GM19455 (cell line): ENCODE results near the gene UBE2E2.
A peak's percentile ranks its signal among the peaks of the same experiment; 100 is the strongest.

Experiments
- ATAC-seq: cut with Tn5 transposase; IDR thresholded peaks from one replicate; pipeline ENCODE4 v1.9.1; 2021; ENCODE audit not compliant: unreplicated experiment

The UBE2E2 gene

DNA sequence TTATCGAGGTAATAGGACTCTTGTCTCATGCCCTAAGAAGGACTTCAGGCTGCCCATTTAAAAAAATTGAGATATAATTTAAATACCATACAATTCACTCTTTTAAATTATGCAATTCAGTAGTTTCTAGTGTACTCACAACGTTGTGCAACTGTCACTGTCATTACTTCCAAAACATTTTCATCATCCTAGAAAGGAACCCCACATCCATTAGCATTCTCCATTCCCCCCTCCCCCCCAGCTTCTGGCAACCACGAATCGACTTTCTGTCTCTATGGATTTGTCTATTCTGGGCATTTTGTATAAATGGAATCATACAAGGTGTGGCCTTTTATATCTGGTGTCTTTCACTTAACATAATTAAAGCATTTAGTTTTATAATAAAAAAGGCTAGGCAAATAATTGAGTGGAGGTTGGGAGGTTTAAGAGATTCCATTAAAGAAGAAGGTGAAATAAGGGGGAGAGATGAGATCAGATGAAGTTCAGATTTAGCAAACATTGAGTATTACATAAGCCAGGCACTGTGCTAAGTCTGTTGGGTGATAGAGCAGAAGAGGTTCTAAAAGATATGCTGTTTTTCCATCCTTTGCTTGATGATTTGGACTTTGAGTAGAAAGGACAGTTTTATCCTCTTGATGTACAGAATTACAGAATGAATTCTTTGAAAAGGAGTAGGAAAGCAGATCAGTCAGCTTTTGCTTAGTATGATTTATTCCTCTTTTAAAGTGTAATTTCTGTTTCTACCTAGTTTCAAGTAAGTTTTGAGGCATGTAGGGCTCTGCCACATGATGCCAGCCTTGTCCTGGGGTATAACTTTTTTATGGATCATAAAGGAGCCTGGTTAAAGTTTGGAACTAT, 36.3 kb downstream of the UBE2E2 start:
- no peak for ATAC-seq

DNA sequence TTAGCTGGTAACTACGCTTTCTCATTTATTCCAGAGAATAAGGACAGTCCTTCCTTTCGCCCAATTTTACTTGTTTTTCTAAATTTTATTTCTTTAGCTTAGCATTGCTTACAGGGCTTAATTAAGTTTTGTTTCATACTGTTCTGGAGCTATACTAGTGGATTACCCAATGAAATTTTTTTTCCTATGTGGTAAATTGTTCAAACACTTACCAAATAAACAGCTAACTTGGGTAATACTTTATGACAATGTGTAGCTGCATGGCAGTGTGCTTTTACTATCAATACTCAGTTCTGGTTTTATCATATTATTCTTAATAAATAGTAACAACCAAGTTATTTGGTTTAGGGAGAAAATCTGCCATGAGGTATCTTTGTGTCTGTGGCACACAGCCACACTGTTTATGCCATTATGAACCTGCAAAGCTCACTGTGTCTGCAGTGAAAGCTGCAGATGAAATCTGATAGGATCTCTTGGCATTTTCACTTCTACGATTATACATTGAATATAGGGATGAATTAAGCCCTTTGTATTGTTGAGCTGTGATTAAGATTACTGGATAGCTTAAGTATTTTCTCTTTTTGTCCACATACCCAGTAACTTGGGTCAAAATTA, 37.2 kb downstream of the UBE2E2 start:
- no peak for ATAC-seq

DNA sequence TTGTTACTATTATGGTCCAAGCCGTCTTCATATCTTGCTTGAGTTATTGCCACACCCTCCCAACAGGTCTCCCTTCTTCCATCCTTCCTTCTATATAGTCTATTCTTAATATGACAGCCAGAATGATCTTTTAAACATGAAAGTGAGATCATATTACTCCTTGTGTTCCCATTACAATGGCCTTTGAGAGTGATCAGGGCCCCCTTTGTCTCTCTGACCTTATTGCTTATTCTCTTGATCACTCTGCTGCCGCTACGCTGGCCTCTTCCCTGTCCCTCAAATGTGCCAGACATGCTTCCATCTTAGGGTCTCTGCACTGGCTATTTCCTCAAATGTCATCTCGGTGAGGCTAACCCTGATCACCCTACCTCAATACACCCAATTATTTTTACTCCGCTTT, 38.1 kb downstream of the UBE2E2 start:
- ATAC-seq: no peak

DNA sequence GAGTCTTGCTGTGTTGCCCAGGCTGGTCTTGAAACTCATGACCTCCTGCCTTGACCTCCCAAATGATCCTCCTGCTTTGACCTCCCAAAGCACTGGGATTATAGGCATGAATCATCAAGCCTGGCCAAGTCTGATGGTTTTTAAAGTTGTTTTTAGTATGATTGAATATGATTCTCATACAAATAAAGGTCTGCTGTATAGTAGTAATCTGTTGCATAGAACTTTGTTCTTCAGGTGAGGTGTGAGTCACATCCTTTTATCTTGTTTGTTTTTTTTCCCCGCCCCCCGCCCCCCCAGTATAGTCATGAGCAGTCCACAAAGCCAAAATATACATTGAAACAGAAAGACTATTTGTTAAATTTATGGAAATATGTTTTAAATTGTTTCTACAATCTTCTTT, 39.0 kb downstream of the UBE2E2 start:
- ATAC-seq: no peak

DNA sequence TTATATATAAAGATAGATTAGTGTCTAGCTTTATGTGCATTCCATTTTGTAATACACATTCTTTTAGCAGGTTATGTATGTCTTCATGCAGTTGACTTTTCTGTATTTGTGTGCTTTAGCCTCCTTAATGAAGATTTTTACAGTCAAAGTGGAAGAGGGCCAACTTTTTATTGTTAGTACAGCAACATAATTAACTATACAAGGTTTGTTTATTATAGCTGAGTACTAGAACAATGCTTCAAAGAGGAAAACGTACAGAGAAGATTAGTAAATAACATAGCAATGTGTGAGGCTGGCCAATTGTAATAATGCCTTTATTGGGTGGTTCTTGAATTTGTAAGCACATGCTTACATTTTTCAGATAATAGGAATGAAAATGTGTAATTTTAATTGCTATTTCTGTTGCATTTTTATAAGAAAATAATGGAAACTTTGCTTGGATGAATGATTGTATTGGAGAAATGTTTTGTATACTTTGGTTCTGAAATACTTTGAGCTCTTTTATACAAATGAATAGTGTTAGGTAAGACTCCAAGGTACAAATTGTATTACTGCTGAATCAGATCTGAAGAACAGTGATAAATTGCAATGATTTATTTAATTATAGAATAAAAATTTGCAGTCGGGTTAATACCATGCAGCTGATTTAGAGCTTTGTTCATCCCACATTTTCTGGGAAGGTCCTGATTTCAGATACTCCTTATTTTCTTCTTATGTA, 41.4 kb downstream of the UBE2E2 start:
- no peak for ATAC-seq

DNA sequence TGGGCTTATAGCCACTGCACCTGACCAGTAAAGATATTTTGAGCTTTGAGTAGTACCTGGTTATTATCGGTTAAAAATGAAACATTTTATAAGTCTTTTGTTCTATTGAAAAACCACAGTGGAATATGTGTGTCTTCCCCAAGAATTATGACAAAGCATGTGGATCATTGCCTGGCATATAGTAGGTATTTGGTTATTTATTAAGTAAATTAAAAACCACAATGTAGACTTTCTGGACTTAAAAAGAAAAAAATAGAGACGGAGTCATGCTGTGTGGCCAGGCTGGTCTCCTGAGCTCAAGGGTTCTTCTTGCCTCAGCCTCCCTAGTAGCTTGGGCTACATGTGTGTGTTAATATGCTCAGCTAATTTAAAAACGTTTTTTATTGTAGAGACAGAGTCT, 43.5 kb downstream of the UBE2E2 start:
- ATAC-seq: no peak

DNA sequence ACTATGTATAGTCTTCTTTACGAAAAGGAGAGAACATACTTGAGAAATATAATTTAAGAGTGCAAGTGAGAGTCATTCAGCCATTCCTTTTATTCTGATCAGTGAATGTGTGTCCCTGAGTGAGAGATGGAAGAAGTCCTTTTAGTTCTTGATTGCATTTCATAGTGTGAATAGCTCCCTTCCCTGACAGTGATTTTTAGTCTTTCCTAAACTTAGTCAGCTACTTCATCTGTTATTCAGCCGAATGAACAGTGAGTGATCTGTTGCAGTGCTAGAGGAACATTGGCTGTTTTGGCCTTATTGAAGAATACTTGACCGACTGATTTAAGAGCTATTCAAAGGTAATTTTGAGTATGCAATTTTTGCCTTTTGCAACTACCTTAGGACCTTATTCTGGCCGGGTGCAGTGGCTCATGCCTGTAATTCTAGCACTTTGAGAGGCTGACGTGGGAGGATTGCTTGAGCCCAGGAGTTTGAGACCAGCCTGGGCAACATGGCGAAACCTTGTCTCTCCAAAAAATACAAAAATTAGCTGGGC, 45.5 kb downstream of the UBE2E2 start:
- no peak for ATAC-seq

DNA sequence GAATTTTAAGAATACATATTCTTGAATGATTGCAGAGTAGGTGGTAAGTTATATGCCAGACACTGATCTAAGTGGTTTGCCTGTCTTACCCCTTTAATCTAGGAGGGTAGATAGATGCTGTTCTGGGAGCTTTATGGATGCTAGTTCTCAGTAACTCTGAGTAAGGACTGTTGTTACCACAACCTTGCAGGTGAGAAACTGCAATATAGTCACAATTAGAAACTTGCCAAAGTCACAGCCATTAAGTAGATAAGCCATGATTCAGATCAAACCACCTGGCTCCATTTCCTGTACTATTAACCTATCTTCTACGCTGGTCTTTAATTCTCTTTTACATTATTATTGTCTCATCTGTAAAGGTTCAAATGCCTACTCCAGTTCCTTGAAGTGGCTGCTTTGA, 46.8 kb downstream of the UBE2E2 start:
- no peak for ATAC-seq

DNA sequence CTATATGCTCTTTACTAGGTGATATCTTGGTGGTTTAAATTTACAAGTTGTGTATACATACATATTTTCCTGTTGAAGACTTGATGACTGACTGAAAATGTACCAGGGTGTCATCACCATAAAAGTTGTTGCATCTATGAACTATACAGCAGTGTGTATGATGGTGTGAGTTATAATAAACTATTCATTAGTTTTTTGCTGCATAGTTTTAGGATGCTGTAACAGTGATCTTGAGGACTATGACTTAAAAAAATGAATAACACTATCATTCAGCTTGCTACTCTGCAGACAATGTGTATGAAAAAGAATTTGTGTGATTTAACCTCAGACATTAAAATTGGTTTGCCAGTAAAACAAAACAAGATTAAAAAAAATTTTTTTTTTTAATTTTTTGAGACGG, 49.0 kb downstream of the UBE2E2 start:
- ATAC-seq: no peak

DNA sequence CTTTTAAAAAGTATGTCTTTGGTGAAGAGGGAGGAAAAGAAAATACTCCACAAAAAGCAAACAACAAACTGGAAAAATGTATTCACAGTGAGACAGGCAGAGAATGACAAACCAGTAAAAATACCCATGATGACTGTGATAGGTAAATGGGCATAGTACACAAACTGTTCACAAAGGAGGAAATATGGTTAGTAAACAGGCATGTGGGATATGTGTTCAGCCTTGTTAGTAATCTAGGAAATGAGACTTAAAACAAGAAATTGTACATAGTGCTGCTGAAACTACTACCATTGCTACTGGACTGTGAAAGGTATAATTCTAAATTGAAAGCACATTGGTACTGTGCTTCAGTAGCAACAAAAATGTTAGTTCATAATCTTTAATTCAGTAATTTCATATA, 50.1 kb downstream of the UBE2E2 start:
- peak; percentile 72 for ATAC-seq

DNA sequence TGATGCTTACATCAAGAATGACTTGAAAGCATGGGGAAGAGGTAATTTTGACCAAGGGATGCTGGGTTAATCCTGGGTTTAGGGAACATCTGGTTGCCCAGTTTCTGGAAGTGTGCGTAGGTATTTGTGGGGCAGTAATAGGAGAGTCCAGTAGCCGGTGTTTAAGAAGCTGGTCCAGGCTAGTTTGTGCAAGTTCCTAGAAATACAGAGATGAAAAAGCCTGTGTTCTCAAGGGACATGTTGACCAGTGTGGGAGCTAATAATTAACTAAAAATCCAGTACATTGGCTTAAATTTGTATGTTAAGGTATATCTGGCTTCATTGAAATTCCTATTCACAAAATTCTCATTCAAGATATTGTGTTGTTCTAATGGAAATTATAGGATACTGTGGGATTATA, 51.2 kb downstream of the UBE2E2 start:
- no peak for ATAC-seq

DNA sequence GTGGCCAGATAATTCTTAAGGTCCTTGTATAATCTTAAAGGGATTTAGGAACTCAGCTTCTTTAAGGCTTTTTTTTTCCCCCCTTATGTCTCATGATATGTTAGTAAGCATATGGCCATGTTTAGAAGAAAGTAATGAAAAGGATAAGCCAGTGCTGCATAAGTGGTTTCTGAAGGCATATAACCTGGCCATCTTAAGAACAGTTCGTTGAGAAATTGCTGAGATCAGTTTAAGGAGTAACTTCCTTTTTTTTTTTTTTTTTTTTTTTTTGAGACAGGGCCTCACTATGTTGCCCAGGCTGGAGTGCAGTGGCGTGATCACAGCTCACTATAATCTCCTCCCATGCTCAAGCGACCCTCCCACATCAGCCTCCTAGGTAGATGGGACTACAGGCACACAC, 51.7 kb downstream of the UBE2E2 start:
- no peak for ATAC-seq

DNA sequence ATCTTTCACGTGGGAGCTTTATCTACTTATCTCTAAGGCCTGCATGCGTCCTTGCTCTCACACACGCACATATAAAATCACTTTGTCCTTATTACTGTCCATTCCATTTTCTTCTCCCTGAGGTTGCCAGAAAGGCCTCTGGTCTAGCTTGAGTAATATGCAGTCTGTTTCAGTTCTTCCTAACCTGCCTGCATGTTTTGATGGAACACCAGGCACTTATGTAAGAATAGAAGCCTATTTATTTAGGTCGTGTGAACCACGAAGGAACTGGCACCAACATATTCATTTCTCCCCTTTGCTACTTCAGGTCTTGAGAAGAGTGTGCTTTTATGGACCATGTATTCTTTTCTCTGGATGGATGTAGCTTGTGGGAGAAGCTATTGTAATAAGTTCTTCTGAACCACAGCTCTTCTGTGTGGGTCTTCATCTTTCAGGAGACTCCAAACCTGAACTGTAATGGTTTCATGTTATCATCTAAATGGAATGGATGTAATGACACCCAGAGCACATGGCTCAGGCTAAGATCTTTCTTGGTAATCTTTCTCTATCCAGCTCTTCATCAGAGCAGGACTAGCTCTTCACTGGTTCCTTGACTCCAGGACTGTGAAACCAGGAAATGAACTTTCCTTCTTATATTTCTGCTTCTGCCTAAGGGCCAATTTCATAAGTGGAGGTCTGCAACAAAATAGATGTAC, 53.8 kb downstream of the UBE2E2 start:
- ATAC-seq: no peak

DNA sequence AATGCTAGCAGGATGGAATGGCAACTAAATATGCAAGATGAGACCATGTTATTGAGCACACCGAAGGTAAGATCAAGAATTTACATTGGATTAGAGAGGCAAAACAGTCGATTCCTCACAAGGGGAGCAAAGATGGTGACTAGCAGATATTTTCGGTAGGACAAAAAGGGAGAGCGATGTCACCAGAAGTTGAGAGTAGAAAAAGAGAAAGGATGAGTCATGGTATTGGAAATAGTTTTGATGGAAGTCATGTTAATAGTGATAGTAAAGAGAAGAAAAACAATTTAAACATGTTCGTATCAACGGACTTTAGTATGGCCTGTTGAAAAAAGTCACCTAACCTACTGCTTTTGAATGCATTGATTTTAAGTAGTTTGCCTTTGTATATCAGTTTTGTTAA, 55.0 kb downstream of the UBE2E2 start:
- ATAC-seq: no peak

DNA sequence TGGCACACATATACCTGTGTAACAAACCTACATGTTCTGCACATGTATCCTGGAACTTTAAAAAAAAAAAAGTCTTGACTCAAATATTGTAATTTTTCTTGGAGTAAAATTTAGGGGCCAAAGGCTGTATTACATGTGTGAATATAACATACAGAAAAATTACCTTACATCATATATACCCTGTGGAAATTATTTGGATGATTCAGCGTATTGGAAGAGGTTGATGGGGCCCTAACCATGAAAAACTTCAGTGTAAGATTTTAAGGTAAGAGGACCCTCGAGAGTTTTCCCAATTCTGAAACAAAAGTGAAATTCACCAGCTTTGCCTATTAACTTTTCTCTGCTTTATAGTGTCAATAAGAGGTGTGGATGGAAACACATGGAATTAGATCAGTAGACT, 56.4 kb downstream of the UBE2E2 start:
- no peak for ATAC-seq

DNA sequence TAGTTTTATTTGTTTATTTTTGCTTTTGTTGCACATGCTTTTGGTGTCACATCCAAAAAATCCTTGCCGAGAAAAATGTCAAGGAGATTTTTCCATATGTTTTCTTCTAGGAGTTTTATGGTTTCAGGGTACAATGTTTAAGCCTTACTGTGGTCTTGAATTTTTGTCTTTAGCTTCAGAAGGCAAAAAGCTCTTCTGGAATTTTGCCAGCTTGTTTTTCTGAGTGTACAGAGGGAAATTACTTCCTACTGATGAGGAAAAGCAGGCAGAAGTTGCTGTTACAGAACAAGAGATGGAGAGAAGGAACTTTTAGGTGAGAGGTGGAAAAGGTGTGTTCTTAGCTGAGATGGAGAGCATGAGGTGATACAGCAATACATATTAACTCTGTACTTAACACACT, 59.6 kb downstream of the UBE2E2 start:
- ATAC-seq: no peak

DNA sequence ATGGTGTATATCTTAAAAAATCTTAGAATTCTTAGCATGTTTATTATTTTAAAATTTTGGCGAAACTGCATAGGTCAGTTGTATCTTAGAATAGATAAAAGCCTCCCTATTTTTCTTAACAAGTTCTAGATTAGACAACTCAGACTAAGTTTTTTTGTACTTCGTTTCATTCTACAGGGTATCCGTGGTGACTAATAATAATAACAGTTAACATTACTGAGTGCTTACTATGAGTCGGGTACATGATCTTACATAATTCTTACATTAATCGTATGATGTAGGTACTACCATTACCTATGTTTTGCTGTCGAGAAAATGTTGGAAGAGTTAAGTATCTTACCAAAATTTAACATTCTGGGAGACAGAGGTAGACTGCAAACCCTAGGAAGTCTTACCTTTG, 60.7 kb downstream of the UBE2E2 start:
- ATAC-seq: no peak

DNA sequence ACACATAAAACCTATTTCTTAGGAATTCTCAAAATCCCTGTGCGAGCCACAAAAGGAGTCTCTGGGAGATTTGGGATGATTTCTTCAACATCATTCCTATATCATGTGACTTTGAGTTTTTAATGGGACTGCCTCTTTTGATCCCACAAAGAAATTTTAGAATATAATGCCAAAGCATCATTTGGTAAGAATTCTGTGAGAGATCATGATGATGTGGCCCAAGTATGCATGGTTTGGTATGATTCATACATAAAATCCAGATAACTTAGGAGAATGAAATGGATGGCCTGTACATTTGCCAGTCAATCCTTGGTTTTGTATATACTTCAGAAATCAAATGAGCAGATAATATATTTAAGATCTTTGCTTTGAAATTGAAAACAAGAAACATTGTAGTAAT, 61.3 kb downstream of the UBE2E2 start:
- ATAC-seq: no peak

DNA sequence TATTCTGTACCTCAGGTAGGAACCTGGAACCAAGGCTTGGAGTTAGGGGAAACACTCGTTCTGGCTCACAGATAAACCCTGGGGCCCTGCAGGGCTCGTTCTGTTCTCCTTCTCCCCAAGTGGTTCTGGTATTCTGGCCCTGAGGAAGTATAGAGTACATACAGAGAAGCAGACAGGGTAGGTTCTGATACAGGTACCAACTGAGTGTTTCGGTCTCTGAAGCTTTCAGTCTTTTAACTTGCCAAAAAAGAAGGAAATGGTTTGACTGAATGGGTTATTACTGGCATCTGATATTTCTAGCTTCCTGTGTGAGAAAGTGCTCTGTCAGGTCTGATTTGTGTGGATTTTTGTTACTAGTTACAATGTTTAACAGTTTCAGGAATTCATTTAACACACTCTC, 67.3 kb downstream of the UBE2E2 start:
- ATAC-seq: no peak

DNA sequence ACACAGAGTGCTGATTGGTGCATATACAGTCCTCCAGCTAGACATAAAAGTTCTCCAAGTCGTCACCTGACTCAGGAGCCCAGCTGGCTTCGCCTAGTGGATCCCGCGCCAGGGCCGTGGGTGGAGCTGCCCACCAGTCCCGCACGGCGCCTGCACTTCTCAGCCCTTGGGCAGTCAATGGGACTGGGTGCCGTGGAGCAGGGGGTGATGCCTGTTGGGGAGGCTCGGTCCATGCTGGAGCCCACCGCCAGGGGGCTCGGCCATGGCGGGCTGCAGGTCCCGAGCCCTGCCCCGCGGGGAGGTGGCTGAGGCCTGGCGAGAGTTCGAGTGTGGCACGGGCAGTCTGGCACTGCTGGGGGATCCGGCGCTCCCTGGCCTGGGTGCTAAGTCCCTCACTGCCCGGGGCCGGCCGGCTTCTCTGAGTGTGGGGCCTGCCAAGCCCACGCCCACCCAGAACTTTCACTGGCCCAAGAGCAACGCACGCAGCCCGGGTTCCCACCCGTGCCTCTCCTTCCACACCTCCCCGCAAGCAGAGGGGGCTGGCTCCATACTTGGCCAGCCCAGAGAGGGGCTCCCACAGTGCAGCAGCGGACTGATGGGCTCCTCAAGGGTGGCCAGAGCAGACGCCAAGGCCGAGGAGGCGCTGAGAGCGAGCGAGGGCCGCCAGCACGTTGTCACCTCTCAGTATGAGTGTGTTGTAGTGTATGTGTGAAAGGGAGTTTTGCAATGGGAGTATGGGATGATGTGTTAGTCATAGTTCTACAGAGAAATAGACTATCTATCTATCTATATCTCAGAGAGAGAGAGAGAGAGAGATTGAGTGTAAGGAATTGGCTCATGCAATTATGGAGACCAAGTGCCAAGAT, 69.0 kb downstream of the UBE2E2 start:
- no peak for ATAC-seq
